Activated CD4-positive, alpha-beta T cell treated with anti-CD3 and anti-CD28 coated beads for 48 hours (primary cell): ENCODE data around the gene CMPK1.

Source experiments
- DNase-seq: peaks from one replicate; pipeline ENCODE4 v3.0.0-alpha.2; 2020

CMPK1 gene

DNA sequence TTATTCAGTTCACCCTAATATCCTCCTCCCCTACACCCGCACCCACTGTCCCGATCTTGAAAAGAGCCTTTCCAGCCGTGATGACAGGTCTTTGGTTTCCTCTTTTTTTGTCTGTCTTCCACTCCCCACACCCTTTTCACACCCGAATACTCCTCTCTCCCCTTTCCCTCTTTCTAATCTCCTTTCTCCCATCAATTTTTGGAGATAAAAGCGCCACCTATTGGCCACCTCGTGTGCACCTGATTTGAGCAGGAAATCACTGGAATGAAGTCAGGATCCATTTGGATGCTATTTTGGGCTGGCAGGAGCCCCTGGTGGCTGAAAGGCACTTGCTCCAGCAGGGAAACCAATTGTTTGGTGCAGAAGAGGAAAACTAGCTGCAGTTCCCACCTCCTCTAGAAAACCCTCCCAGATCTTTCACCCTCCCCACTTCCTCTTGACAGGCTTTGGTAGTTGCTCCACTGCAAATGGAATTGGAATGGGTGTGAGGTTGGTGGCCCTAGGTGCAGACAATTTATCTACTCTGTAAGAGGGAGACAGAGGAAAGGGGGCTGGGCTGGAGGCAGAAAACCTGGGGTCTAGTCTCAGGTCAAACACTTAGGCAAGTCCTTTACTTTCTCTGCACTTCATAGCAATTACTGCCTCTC is 90.9 kb downstream of the CMPK1 start:
- no peak for DNase-seq
